Fibroblast of lung (primary cell): ENCODE measurements around the gene NTNG1. TPM values are rescaled to one million over a fixed set of nuclear protein-coding genes. Genes with fewer than 3 reads are reported as not detected.
A peak's percentile ranks its signal among the peaks of the same experiment; 100 is the strongest.

ENCODE experiments used
- DNase-seq, 2 donors: peaks; one replicate each; pipeline versions ENCODE4 v3.0.0 to v3.0.0-alpha.2; 2010; ENCODE audit warnings: low read depth in 2 of 2
- H2AFZ ChIP-seq: 2 replicates; pipeline ENCODE4 v1.5.1; 2012; ENCODE audit warnings: low read length, control low read depth, inconsistent platforms
- H3K27ac ChIP-seq: 2 replicates; pipeline ENCODE4 v1.5.1; 2011; ENCODE audit warnings: low read length, control low read depth; ENCODE audit not compliant: insufficient read depth
- H3K27me3 ChIP-seq: 2 replicates; pipeline ENCODE4 v1.5.1; 2011; ENCODE audit warnings: mild to moderate bottlenecking, low read length; ENCODE audit not compliant: control insufficient read depth, insufficient read depth
- H3K36me3 ChIP-seq: 2 replicates; pipeline ENCODE4 v1.5.1; 2011; ENCODE audit warnings: low read length; ENCODE audit not compliant: control insufficient read depth, insufficient read depth
- H3K4me1 ChIP-seq: 2 replicates; pipeline ENCODE4 v1.5.1; 2011; ENCODE audit warnings: low read length; ENCODE audit not compliant: control insufficient read depth, insufficient read depth; ENCODE audit errors: extremely low read depth
- H3K4me2 ChIP-seq: 2 replicates; pipeline ENCODE4 v1.5.1; 2011; ENCODE audit warnings: low read length, control low read depth; ENCODE audit not compliant: insufficient read depth; ENCODE audit errors: extremely low read depth
- H3K4me3 ChIP-seq, 4 experiments: fragments of 200-600 bp in 1 of 4; sonication (generic) in 1 of 4; replicated peaks in 1 of 4; 2 replicates each; pipeline ENCODE4 v1.5.1; 2011 to 2016; ENCODE audit warnings: low read length in 4 of 4, low read depth in 3 of 4, mild to moderate bottlenecking in 3 of 4, control low read depth in 2 of 4, inconsistent platforms in 1 of 4, mixed read lengths in 1 of 4; ENCODE audit not compliant: insufficient read depth in 1 of 4; ENCODE audit errors: control extremely low read depth in 1 of 4
- H3K79me2 ChIP-seq: 2 replicates; pipeline ENCODE4 v1.5.1; 2012; ENCODE audit warnings: mild to moderate bottlenecking, low read length, inconsistent platforms; ENCODE audit not compliant: control insufficient read depth, insufficient read depth
- H3K9ac ChIP-seq: 2 replicates; pipeline ENCODE4 v1.5.1; 2011; ENCODE audit warnings: mild to moderate bottlenecking, low read length, control low read depth; ENCODE audit not compliant: insufficient read depth
- H3K9me3 ChIP-seq: 2 replicates; pipeline ENCODE4 v1.5.1; 2012; ENCODE audit warnings: low read depth, low read length; ENCODE audit not compliant: control insufficient read depth, insufficient read depth
- H4K20me1 ChIP-seq: 2 replicates; pipeline ENCODE4 v1.5.1; 2011; ENCODE audit warnings: low read length; ENCODE audit not compliant: control insufficient read depth, insufficient read depth; ENCODE audit errors: extremely low read depth
- CTCF ChIP-seq, 2 donors: IDR thresholded peaks in 1 of 2; conservative IDR thresholded peaks in 1 of 2; 1 replicate in 1 of 2; 2 replicates in 1 of 2; pipeline ENCODE4 v1.5.1; 2011 to 2012; ENCODE audit warnings: low read length in 2 of 2, control low read depth in 1 of 2, inconsistent platforms in 1 of 2, low read depth in 1 of 2, mild to moderate bottlenecking in 1 of 2
- EZH2 ChIP-seq: IDR thresholded peaks from 2 replicates; pipeline ENCODE4 v1.5.1; 2012; ENCODE audit warnings: low read length, control low read depth, mild to moderate bottlenecking; ENCODE audit errors: missing control alignments
- polyA plus RNA-seq, 2 donors: library from polyadenylated mRNA; depleted of rRNA in 1 of 2; stranded (reverse) in 1 of 2; unstranded in 1 of 2; fragments of >200 nt; gene quantifications; 2 replicates each; pipeline ENCODE4 v1.2.1, GENCODE V29; 2011 to 2012; ENCODE audit warnings: missing spikeins in 1 of 2
- total RNA-seq: library from RNA; depleted of rRNA; stranded (reverse); fragments of >200 nt; gene quantifications from 2 replicates; pipeline ENCODE4 v1.2.1, GENCODE V29; 2014

Gene NTNG1
- total and polyA plus RNA-seq, 2 donors (not counting 1 experiment from before 2014, with no cell fraction given), result 0.82 to 8.6 TPM

- no peaks in the 10 kb centered on the region for H3K4me1 ChIP-seq
- no peaks in the 10 kb centered on the region for H3K36me3 ChIP-seq
- H3K9ac ChIP-seq, result no peak overlapping the region
- no peaks in the 10 kb centered on the region for H4K20me1 ChIP-seq
- no peak overlapping the region for H2AFZ ChIP-seq
- H3K4me3 ChIP-seq, result no peak overlapping the region
- H3K27ac ChIP-seq, result no peak overlapping the region
- H3K9me3 ChIP-seq, result no peaks in the 10 kb centered on the region
- H3K4me2 ChIP-seq, result no peak overlapping the region
- no peaks in the 10 kb centered on the region for H3K79me2 ChIP-seq
- no peak for TF ChIP-seq EZH2
- no peak for TF ChIP-seq CTCF (conservative IDR thresholded peaks at IDR 0.05 in 1 of 2, IDR thresholded peaks at IDR 0.05 in 1 of 2; ENCODE audit: low read depth in 1 of 2, low read length in 2 of 2)
- no peaks in the 10 kb centered on the region for H3K27me3 ChIP-seq
- no peak for DNase-seq
Measured at GRCh38 chr1:107414550-107414949, 273.7 kb downstream of the NTNG1 start.

GRCh38 chr1:107415241-107415640, 274.4 kb downstream of the NTNG1 start:
- TF ChIP-seq CTCF (conservative IDR thresholded peaks at IDR 0.05 in 1 of 2, IDR thresholded peaks at IDR 0.05 in 1 of 2; ENCODE audit: low read depth in 1 of 2, low read length in 2 of 2) (no peak), EZH2 (no peak)

GRCh38 chr1:107419003-107419402, 278.2 kb downstream of the NTNG1 start:
- Histone ChIP-seq H3K27ac (no peak overlapping the region), H3K27me3 (no peaks in the 10 kb centered on the region), H3K4me3 (no peak overlapping the region), H3K36me3 (no peaks in the 10 kb centered on the region), H3K79me2 (no peaks in the 10 kb centered on the region), H4K20me1 (no peaks in the 10 kb centered on the region), H3K4me2 (no peak overlapping the region), H3K9me3 (no peaks in the 10 kb centered on the region), H3K9ac (no peak overlapping the region), H3K4me1 (no peaks in the 10 kb centered on the region), H2AFZ (no peak overlapping the region)
- no peak for TF ChIP-seq EZH2
- no peak for TF ChIP-seq CTCF (conservative IDR thresholded peaks at IDR 0.05 in 1 of 2, IDR thresholded peaks at IDR 0.05 in 1 of 2; ENCODE audit: low read depth in 1 of 2, low read length in 2 of 2)
- no peak for DNase-seq

More at GRCh38 chr1:107415241-107415640, 274.4 kb downstream of the NTNG1 start:
- Histone ChIP-seq H3K27ac (no peak overlapping the region), H4K20me1 (no peaks in the 10 kb centered on the region), H3K4me1 (no peaks in the 10 kb centered on the region), H3K27me3 (no peaks in the 10 kb centered on the region), H3K4me2 (no peak overlapping the region), H3K4me3 (no peak overlapping the region), H3K9ac (no peak overlapping the region), H2AFZ (no peak overlapping the region), H3K9me3 (no peaks in the 10 kb centered on the region), H3K36me3 (no peaks in the 10 kb centered on the region), H3K79me2 (no peaks in the 10 kb centered on the region)
- DNase-seq, result peak in 1 of 2 donors; percentile 39
